PC-3 (cell line): Measurements from ENCODE around the gene GAB4.
A peak's percentile ranks its signal among the peaks of the same experiment; 100 is the strongest.

ENCODE experiments used
- CTCF ChIP-seq: fragments of 300-600 bp; sonication (generic); conservative IDR thresholded peaks from 2 replicates; pipeline ENCODE4 v1.5.1; 2017; ENCODE audit warnings: antibody characterized with exemption, low read depth, mild to moderate bottlenecking, low read length
- EZH2 ChIP-seq: fragments of 300-600 bp; sonication (generic); IDR thresholded peaks from one replicate; pipeline ENCODE4 v1.6.1; 2017; ENCODE audit warnings: antibody characterized with exemption, mild to moderate bottlenecking, low read length; ENCODE audit not compliant: unreplicated experiment
- EZH2phosphoT487 ChIP-seq: fragments of 300-600 bp; sonication (generic); IDR thresholded peaks from 2 replicates; pipeline ENCODE4 v1.6.1; 2018; ENCODE audit warnings: mild to moderate bottlenecking, antibody characterized with exemption, low read length, borderline replicate concordance

GRCh38 chr22:16917144-16918003 is 90.6 kb downstream of the GAB4 start:
- TF ChIP-seq CTCF (peak; percentile 58), EZH2phosphoT487 (no peak), EZH2 (no peak)
